GM21360 (cell line): ENCODE data around the gene FAP.

Experiments
- ATAC-seq: cut with Tn5 transposase; IDR thresholded peaks from one replicate; pipeline ENCODE4 v1.9.1; 2021; ENCODE audit warnings: mild to moderate bottlenecking, moderate library complexity; ENCODE audit not compliant: unreplicated experiment

FAP gene

DNA sequence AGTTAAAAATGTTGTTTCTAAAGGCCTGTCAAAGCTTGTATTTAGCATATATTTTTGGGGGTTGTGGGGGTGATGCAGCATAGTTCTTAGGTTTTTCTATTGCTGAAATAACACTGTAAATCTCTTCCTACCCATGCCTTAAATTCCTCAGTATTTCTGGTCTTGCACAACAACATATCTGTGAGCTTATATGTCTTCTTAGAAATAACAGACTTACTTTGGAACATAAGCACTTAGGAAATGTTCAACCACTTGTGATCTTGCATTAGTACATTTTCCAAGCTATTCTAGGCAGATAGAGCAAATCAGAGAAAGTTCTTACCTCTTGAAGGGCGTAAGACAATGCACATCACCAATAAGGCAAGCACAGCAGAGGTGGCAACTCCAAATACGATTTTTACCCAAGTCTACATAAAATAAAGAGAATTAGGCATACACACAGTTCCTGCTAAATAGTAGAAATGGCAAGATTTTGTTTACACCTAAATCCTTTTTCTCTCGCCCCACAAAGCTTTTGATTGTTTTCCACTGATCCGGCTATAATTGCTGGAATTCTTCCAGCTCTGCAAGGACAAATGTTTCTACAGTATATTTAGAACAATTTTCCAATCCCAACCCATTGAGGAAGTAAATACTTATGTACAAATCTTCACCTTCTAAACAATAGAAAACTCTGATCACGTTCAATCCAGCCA lies 512 bp downstream of the FAP start:
- ATAC-seq = no peak

DNA sequence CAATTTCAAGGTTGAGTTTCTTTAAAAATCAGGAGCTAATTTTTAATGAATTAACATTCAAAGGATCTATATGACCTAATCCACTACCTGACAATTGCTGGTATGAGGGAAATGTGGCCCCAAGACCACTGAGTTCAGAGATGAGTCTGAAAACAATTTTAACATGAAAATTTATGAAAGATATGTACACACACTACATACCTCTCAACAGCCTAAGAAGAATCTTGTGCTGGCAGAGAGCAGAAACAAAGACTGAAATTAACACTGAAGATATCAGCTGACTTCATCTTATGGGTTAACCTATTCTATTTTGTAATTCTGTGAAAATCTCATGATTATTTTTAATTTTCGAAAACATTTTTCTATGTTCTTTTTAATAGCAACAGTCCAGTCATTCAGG lies 1.7 kb downstream of the FAP start:
- no peak for ATAC-seq

DNA sequence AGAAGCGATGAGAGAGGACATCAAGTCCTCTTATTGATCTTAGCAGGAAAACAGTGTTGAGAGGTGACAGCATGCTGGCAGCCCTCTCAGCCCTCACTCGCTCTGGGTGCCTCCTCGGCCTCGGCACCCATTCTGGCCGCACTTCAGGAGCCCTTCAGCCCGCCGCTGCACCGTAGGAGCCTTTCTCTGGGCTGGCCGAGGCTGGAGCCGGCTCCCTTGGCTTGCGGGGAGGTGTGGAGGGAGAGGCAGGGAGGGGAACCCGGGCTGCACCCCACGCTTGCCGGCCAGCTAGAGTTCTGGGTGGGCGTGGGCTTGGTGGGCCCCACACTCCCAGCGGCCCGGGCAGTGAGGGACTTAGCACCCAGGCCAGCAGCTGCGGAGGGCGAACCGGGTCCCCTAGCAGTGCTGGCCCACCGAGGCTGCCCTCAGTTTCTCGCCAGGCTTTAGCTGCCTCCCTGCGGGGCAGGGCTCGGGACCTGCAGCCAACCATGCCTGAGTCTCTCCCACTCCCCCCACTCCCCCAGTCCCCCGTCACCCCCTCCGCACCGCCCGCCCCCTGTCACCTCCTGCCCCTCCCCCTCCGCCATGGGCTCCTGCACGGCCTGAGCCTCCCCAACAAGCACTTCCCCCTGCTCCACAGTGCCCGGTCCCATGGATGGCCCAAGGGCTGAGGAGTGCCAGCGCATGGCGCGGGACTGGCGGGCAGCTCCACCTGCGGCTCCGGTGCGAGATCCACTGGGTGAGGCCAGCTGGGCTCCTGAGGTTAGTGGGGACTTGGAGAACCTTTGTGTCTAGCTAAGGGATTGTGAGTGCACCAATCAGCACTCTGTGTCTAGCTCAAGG lies 8.4 kb downstream of the FAP start:
- ATAC-seq = no peak

DNA sequence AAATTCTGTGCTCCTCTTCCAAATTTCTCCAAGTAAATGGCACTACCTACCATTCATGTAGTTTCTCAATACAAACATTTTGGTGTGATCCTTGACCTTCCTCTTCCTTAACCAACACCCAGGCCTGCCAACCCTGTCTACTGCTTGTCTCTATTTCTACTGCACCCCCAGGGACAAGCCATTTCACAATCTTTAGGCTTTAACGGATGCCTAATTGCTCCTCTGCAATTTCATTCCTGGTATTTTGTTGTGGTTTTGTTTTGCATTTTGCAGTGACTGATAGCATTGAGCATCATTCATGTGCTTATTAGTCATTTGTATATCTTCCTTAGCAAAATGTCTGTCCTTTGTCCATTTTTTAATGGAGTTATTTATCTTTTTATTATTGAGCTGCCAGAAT lies 10.0 kb downstream of the FAP start:
- no peak for ATAC-seq

DNA sequence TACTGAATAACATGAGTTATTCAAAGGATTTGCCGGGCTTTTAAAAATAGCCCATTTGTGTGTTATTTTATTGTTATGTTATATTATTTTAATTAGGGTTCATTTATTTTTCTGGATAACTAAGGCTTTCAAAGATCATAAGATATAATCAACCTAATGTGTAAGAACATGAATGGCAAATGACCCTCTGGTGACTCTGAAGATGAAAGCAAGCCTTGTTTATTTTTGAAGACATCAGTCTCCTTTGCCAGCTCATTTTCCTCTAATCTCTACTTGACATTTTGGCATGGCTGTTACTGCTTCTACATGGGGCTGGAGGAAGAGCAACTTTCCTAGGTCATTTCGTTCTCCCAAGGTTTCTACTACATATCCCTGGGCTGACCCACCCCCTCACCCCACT lies 10.6 kb downstream of the FAP start:
- no peak for ATAC-seq

DNA sequence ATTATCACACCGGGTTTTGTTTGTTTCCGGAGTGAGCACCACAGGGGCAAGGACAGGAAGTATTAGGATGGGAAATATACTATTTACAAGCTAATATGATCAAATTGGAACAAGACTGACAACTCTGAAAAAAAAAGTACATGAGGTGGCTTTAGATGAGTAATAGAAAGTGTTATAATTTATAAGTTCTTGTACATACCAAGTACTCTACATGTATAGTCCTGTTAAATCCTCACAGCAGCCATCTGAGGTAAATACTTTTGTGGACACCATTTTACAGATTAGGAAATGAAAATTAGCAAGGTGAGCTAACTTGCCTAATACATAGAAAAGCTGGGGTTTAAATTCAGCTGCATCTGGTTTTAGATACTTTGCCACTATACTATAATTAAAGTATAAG lies 11.2 kb downstream of the FAP start:
- no peak for ATAC-seq

DNA sequence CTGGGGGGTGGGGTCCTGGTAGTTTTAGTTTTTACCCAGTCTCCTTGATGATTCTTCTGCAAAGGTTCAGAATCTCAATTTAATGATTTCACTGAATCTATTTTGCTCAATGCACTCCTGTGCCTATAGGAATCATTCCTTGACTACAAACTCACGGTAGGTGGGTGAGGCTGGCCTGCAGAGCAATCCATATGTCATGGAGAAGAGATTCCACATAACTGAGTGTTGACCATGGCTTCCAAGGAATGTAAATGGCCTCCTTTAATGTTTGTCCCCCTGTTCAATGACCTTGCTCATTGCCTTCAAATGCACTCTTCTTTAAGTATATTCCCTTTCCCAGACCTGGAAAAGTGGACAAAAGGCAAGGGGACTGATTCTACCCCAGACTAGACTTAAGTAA lies 12.5 kb downstream of the FAP start:
- no peak for ATAC-seq

DNA sequence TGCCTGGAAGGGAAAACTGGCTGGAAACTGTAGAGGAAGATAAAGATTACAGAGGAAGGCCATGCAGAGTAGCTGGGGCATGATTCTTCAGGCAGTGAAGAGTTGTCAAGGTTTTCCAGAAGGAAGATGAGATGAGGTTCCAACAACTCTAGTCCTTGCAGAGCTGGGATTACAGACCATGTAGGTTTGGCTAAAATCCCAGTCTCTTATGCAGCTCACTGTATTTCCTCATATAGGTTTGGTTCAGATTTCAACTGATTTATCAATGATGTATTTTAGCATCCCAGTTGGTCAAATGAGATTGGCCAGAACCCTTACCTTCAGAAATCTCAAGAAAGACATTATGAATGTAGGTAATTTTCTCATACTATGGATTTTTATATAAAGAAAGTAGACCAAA lies 16.4 kb downstream of the FAP start:
- no peak for ATAC-seq

DNA sequence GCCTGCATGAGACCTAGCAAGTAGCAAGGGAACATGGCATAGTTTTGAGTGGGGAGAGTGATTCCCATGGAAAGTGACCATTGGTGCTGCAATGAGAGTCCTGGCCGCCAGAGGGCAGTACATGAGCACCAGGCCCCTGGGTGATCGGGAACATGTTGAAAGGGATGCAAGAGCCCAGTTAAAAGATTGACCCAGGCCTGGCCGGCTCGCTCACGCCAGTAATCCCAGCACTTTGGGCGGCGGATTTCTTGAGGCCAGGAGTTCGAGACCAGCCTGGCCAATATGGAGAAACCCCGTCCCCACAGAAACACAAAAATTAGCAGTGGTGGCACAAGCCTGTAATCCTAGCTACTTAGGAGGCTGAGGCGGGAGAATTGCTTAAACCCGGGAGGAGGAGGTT lies 22.2 kb downstream of the FAP start:
- peak; percentile 94 for ATAC-seq

DNA sequence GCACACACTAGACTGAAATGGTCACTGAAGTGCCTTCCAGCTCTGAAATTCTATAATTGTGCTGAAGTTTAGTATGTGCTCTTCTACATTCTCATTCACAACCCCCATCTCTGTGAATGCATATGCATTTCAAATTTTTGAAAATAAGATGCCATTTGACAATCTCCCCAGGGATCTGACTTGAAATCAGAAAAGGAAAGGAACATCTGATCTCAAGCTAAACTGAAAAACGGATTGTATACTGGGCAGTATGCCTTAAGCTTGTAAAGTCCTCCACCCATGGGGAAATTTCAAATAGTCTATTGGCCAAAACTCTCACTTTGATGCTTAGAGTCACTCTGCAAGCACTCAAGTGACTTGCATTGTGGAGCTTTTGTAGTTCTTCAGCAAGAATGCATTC lies 22.9 kb downstream of the FAP start:
- no peak for ATAC-seq

DNA sequence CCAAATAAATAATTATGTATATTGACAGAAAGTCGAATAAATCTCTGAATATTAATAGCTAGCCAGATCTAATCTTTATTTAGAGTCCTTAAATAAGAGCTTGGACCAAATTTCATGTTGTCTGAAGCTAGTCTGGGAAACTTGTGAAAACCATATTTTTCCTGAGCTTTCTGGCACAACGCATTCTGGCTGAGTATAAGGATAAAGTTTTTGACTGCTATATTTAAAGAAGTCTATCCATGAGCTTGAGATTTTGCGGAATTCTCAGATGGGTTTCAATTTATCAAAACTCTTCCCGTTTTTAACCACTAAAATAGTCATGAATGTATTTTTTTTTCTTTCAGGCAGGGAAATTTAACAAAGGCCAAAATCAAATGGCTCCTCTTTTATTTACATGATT lies 23.8 kb downstream of the FAP start:
- no peak for ATAC-seq

DNA sequence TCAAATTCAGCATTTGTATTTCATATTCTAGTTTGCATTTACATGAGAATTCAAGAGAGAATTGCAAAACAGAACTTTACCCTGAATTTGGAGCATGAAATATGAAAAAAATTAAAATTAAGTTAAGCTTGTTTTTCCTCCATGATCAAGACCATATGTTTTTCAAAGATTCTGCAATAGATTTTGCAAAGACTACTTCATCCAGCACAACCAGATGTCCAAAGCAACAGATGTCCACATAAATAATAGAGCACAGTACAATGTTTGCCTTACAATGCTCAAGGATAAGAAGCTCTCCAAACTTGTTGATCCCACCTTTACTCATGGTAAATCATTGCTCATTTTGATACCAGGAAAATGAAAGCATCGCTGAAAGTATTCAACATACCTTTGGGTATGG lies 25.6 kb downstream of the FAP start:
- no peak for ATAC-seq

DNA sequence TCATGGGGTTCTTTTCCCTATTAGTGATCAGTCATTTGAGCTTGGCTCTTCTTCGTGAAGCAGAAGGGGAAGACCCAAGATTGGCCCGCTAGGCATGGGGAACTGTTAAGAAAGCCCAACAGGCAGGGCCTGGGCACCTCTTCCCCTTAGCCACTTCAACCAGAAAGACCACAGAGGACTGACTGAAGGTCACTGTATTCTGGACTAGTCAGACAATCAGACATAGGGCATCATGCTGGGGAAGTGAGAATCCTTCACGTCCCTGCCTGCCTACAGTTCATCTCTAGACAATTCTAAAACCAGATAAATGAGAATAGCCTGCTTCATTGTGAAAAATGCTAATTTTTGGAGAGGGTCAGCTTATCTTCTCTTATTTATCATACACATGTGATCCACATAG lies 28.1 kb downstream of the FAP start:
- no peak for ATAC-seq

DNA sequence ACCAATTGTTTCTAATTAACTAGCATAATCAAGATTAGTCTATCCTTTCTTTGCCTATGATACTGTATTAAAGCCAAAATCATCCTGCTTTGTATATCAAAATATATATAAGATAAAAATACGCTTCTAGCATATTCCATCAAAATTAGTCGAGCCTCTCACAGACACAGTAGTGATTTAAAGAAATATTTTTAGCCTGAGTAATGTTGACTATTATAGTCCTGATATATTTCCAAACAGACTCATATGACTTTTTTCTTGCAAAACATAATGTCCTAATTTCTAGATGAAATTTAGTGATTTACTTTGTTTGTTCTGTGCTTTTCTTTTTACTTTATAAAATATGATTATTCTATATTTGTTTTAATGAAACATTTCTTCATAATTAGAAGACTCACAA lies 30.9 kb downstream of the FAP start:
- ATAC-seq = no peak

DNA sequence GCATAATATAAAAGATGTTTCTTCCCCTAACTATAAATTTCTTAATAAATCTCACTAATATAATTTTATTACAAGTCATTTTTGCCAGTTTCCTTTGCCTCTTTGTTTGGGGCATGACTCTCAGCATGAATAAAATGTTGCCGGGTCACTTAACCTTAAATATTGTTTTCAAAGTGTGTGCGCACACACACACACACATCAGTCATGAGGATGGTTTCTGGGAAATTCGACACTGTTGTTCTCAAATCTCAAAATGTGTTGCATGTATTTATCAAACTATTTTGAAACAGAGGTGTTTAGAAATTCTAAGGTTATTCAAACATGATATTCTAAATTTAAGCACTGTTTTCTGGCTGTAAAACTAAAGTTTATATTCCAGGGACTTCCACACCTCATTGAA lies 31.5 kb downstream of the FAP start:
- no peak for ATAC-seq

DNA sequence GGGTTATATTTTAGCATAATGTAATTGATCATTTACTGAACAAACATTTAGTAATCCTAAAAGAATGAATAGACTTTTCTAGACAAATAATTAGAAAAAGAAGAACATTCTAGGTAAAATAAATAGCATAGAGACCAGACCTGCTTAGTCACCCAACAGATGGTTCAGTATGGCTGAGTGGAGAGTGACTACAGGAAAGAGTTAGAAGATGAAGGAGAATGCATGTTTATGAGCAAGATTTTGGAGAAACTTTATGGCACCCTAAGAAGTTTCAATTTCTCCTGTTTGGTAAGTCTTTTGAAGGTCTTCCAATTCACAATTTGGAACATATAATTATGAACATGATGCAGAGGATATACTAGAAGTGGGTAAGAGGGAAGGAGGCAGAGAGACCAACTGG lies 32.9 kb downstream of the FAP start:
- no peak for ATAC-seq

DNA sequence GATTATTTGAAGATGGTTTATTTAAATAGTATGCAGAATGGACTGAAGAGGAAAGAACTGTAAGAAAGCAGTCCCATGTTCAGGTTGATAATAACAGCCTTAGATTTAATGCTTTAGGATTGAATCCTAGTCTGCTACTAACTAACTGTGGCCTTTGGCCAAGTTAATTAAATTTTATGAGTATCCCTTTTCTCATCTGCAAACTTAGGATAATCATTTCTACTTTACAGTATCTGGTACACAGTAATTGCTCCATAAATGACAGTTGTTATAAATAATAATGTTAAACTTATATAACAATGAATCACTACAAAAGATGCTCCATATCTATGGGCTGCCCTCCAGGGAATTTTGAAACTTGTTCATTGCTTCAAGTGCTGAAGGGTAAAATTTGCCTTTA lies 41.0 kb downstream of the FAP start:
- no peak for ATAC-seq

DNA sequence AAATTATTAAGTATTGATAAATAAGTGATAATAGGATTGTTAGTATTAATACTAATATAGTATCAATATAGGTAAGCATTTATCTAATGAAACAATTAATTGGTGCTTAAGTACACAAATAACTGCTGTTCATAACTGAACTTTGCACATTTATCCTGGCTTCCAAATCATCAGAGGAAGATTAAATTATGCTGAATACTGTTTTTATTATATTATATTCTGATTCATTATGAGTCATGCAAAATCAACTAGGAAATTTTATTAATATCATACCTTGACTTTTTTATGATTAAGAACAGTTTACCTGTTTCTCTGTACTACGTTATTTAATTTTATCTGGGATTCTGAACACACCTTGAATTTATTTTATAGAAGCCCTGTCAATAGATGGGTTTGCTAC lies 42.6 kb downstream of the FAP start:
- ATAC-seq = no peak

DNA sequence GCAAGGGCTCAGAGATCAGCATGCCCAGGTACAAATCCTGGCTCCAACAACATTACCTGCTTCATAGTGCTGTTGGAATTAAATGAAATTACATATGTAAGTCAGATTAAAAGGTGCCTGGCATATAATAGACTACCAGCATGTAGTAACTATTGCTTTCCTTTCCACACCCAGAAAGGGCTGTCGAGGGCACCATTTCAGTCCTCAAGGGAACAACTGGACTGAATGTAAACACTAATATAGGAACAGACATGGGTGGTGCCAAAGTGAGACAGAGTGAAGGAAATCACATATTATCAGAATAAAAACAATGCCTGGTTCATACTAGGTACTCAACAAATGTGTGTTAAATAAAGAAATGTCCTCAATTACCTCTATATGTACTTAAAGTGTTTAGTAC lies 43.3 kb downstream of the FAP start:
- no peak for ATAC-seq

DNA sequence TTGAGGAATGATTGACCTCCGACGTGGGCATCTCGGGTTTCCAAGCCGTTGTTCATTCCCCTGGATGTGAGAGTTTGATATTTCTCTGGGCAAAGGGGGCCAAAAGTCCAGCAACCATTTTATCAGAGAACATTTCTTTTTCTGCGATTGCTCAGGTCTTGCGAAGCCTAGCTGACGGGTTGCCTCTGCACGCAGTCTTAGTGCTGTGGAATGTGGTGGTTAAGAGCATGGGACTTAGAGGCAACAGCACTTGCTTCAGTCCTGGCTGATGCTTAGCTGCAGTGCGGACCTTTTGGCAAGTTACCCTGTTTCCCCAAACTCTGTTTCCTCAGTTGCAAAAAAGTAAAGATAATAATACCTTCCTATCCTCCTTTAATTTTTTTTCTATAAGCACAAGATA lies 45.0 kb downstream of the FAP start:
- ATAC-seq = no peak

DNA sequence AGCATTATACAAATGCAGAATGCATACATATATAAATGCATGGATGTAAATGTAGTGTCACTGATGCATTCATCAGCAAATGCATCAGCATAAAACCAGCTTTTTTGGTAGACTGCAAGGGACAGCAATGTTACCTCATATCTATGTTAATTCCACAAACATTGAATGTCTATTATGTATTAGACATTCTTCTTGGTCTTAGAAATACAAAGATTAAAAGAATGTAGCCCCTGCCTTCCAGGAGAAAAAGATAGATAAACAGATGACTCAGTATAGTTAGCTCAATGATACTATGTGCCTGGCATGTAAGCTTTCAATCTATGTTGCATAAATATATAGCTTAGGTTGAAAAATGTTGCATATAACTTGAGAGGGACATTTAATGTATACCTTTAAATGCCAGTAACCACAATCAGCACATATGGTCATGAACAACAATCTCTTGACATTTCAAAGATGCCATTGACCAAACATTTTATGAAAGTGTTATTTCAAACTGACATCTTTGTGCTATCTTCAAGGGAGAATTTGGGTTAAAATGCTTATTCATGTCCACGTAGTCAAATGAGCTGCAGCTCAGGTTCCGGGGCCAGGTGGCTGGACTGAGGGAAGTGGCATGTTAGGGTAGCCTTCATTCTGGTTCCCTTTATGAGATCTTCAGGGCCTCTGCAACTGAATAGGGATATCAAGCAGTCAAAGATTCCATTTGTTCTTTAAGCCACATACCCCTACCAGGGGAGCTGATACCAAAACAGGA lies 46.0 kb downstream of the FAP start:
- ATAC-seq = no peak

DNA sequence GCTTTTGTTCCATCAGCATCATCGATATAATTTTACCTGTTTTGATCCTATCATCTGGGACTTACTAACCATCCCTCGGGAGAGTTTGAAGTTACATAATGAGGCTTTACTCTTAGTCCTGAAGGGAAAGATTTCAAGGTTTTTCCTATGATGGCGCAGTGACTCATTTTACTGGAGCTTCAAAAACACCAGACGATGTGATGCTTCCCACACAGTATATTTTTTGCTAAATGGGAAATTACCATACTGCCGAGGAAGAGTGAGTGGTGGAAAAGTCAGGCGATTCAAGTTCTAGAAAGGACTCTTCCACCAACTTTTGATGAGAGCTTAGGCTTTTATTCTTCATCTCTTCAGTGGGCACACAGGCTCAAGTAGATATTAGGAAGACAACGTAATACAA lies 46.6 kb downstream of the FAP start:
- ATAC-seq = no peak
